Effector CD4-positive, alpha-beta T cell (primary cell): ENCODE results near the gene THAP4.
A peak's percentile ranks its signal among the peaks of the same experiment; 100 is the strongest.

Source experiments
- DNase-seq: peaks from one replicate; pipeline ENCODE4 v3.0.0-alpha.2; 2020

Gene THAP4

GRCh38 chr2:241637795-241638660 lies 1.1 kb upstream of the THAP4 start:
- DNase-seq = no peak

- DNase-seq = peak; percentile 14
Observed at GRCh38 chr2:241636182-241637017, 558 bp downstream of the THAP4 start.

- DNase-seq = no peak
Observed at GRCh38 chr2:241635756-241636155, 1.2 kb downstream of the THAP4 start.

- DNase-seq = no peak
Observed at GRCh38 chr2:241633561-241633960, 3.4 kb downstream of the THAP4 start.

GRCh38 chr2:241632478-241633325 lies 4.3 kb downstream of the THAP4 start:
- no peak for DNase-seq

GRCh38 chr2:241629762-241630435 lies 7.1 kb downstream of the THAP4 start:
- DNase-seq = no peak

GRCh38 chr2:241627675-241628074 lies 9.3 kb downstream of the THAP4 start:
- no peak for DNase-seq

- DNase-seq = no peak
Observed at GRCh38 chr2:241620419-241620769, 16.6 kb downstream of the THAP4 start.

- no peak for DNase-seq
Observed at GRCh38 chr2:241619597-241620418, 17.1 kb downstream of the THAP4 start.

- no peak for DNase-seq
Observed at GRCh38 chr2:241618829-241619228, 18.1 kb downstream of the THAP4 start.

GRCh38 chr2:241618296-241618805 lies 18.6 kb downstream of the THAP4 start:
- DNase-seq = no peak

GRCh38 chr2:241617431-241618154 lies 19.4 kb downstream of the THAP4 start:
- DNase-seq = no peak

GRCh38 chr2:241616168-241617125 lies 20.5 kb downstream of the THAP4 start:
- DNase-seq = no peak

GRCh38 chr2:241615522-241616052 lies 21.4 kb downstream of the THAP4 start:
- no peak for DNase-seq

GRCh38 chr2:241615041-241615440 lies 21.9 kb downstream of the THAP4 start:
- no peak for DNase-seq

GRCh38 chr2:241613017-241613780 lies 23.8 kb downstream of the THAP4 start:
- DNase-seq = no peak

GRCh38 chr2:241612156-241613016 lies 24.6 kb downstream of the THAP4 start:
- DNase-seq = no peak
